OCI-LY1 (cell line): ENCODE data around the gene RIN3.

Source experiments
- CTCF ChIP-seq: fragments of 200-600 bp; sonication (generic), shearing (Covaris generic); IDR thresholded peaks from 2 replicates; pipeline ENCODE4 v1.5.1; 2017; ENCODE audit warnings: mild to moderate bottlenecking, antibody characterized with exemption, low read length, moderate library complexity, mixed read lengths
- EZH2 ChIP-seq: fragments of 200-600 bp; sonication (generic), shearing (Covaris generic); IDR thresholded peaks from 2 replicates; pipeline ENCODE4 v1.8.0; 2017; ENCODE audit warnings: borderline replicate concordance, mixed run types, mild to moderate bottlenecking, antibody characterized with exemption, low read length, moderate library complexity, mixed read lengths

DNA sequence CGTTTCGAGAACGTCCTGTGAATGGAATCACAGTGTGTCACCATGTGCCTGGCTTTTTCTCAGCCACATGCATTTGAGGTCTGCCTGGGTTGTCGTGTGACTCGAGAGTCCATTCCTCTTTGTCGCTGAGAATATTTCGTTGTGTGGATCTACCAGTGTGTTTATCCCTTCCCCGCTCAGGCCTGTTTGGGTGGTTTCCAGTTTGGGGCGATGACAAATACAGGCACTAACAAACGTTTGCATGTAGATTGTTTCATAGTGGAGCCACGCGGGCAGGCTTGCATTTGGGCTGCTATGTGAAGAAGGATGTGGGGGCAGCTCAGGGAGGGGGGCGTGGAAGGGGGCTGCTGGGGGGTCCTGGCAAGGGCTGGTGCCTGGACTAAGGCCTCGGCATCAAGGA is 14.1 kb downstream of the RIN3 start:
- TF ChIP-seq CTCF (no peak), EZH2 (no peak)
